HG03439 (cell line): Measurements from ENCODE around the gene IL12RB1.
"Not testable (repeated sequence)": the region's sequence is repeated elsewhere in the genome, so short reads cannot be mapped to it uniquely, and the experiment has no call there.

Experiments used
- ATAC-seq: cut with Tn5 transposase; IDR thresholded peaks from one replicate; pipeline ENCODE4 v1.9.1; 2021; ENCODE audit warnings: mild to moderate bottlenecking, moderate library complexity; ENCODE audit not compliant: unreplicated experiment

Gene IL12RB1

GRCh38 chr19:18112989-18113478 lies 26.3 kb upstream of the IL12RB1 start:
- no peak for ATAC-seq

GRCh38 chr19:18110609-18111232 lies 24.0 kb upstream of the IL12RB1 start:
- ATAC-seq, result no peak

- ATAC-seq, result no peak
Measured at GRCh38 chr19:18109733-18110608, 23.2 kb upstream of the IL12RB1 start.

GRCh38 chr19:18109341-18109732 lies 22.6 kb upstream of the IL12RB1 start:
- ATAC-seq, result no peak

- no peak for ATAC-seq
Measured at GRCh38 chr19:18108897-18109296, 22.2 kb upstream of the IL12RB1 start.

- no peak for ATAC-seq
Measured at GRCh38 chr19:18107235-18107634, 20.5 kb upstream of the IL12RB1 start.

- not testable (repeated sequence) for ATAC-seq
Measured at GRCh38 chr19:18105259-18105658, 18.5 kb upstream of the IL12RB1 start.

- no peak for ATAC-seq
Measured at GRCh38 chr19:18104793-18105131, 18.0 kb upstream of the IL12RB1 start.

- no peak for ATAC-seq
Measured at GRCh38 chr19:18102916-18103542, 16.3 kb upstream of the IL12RB1 start.

- no peak for ATAC-seq
Measured at GRCh38 chr19:18101268-18101667, 14.5 kb upstream of the IL12RB1 start.

- no peak for ATAC-seq
Measured at GRCh38 chr19:18100710-18101109, 14.0 kb upstream of the IL12RB1 start.

- ATAC-seq, result no peak
Measured at GRCh38 chr19:18099623-18099995, 12.9 kb upstream of the IL12RB1 start.

- ATAC-seq, result no peak
Measured at GRCh38 chr19:18098891-18099622, 12.3 kb upstream of the IL12RB1 start.

GRCh38 chr19:18097993-18098890 lies 11.5 kb upstream of the IL12RB1 start:
- ATAC-seq, result peak; percentile 11

- peak; percentile 65 for ATAC-seq
Measured at GRCh38 chr19:18097217-18097992, 10.7 kb upstream of the IL12RB1 start, which contains the start of gene MAST3. MAST3 (plus strand) TSS chr19:18097778; CDS start chr19:18097793, 15 bp downstream.

GRCh38 chr19:18096258-18096657 lies 9.5 kb upstream of the IL12RB1 start:
- no peak for ATAC-seq

GRCh38 chr19:18093439-18094161 lies 6.9 kb upstream of the IL12RB1 start:
- ATAC-seq, result no peak

- no peak for ATAC-seq
Measured at GRCh38 chr19:18091217-18091608, 4.5 kb upstream of the IL12RB1 start.
